HepG2 (cell line): Measurements from ENCODE around the gene TEAD4. TPM values are rescaled to one million over a fixed set of nuclear protein-coding genes. Genes with fewer than 3 reads are reported as not detected.

Source experiments
- ATAC-seq: fragments of 200-7000 bp; cut with Tn5 transposase; 3 replicates; pipeline ENCODE4 v1.9.1; 2020; ENCODE audit warnings: mild to moderate bottlenecking, moderate library complexity
- BruUV-seq: library from RNA; stranded (reverse); fragments of 400-500 nt; replicated peaks from 2 replicates; lab custom pipeline; 2021; lab: Mats Ljungman, UMichigan
- CTCF ChIA-PET: fragments of 300-600 bp; formaldehyde crosslinking; extraction: SDS; loops from one replicate; lab custom pipeline; 2021; ENCODE audit warnings: low total read pairs, inconsistent platforms, low intra/inter-chr PET ratio; lab: Yijun Ruan, JAX
- POLR2A ChIA-PET: fragments of 350-600 bp; sonication (Branson Sonifier 250); formaldehyde crosslinking; loops from one replicate; lab custom pipeline; 2020; ENCODE audit warnings: antibody characterized with exemption, inconsistent platforms; lab: Yijun Ruan, JAX
- DNase-seq: peaks from one replicate; pipeline ENCODE4 v3.0.0-alpha.2; 2015; ENCODE audit warnings: low spot score
- FAIRE-seq: peaks from 3 replicates; lab custom pipeline; 2011; peaks lifted over from hg19 to GRCh38; lab: Jason Lieb, UNC
- H2AFZ ChIP-seq: one replicate; pipeline ENCODE4 v1.6.1; 2011; ENCODE audit warnings: low read length, inconsistent platforms
- H3K27ac ChIP-seq: fragments of 300-600 bp; 3 replicates; pipeline ENCODE4 v1.8.0; 2011; ENCODE audit warnings: mixed run types, mild to moderate bottlenecking, mixed read lengths, low read length, inconsistent platforms; ENCODE audit not compliant: insufficient read depth; ENCODE audit errors: extremely low read length
- H3K27me3 ChIP-seq, 2 experiments: fragments of 200-600 bp in 1 of 2; 2 replicates in 1 of 2; 3 replicates in 1 of 2; pipeline versions ENCODE4 v1.6.0 to v1.8.0; 2011; ENCODE audit warnings: low read length in 2 of 2, mild to moderate bottlenecking in 2 of 2, moderate library complexity in 2 of 2, inconsistent platforms in 1 of 2; ENCODE audit not compliant: insufficient read depth in 2 of 2, control insufficient read depth in 1 of 2
- H3K36me3 ChIP-seq, 2 experiments: fragments of 200-600 bp in 1 of 2; replicated peaks in 1 of 2; 2 replicates in 1 of 2; 3 replicates in 1 of 2; pipeline versions ENCODE4 v1.5.1 to v1.8.0; 2011; ENCODE audit warnings: low read length in 2 of 2, inconsistent platforms in 1 of 2; ENCODE audit not compliant: insufficient read depth in 2 of 2, control insufficient read depth in 1 of 2
- H3K4me1 ChIP-seq: 2 replicates; pipeline ENCODE4 v1.5.1; 2012; ENCODE audit warnings: low read length, inconsistent platforms; ENCODE audit not compliant: insufficient read depth
- H3K4me2 ChIP-seq: 2 replicates; pipeline ENCODE4 v1.6.0; 2011; ENCODE audit warnings: low read depth, low read length, inconsistent platforms
- H3K4me3 ChIP-seq, 3 experiments: fragments of 200-600 bp in 1 of 3; sonication (generic), shearing (Covaris generic) in 1 of 3; replicated peaks in 1 of 3; 2 replicates each; pipeline ENCODE4 v1.5.1; 2011 to 2016; ENCODE audit warnings: low read length in 3 of 3, inconsistent platforms in 2 of 3, low read depth in 2 of 3, mild to moderate bottlenecking in 2 of 3, control low read depth in 1 of 3, mixed read lengths in 1 of 3; ENCODE audit not compliant: insufficient read depth in 1 of 3
- H3K79me2 ChIP-seq: one replicate; pipeline ENCODE4 v1.6.1; 2011; ENCODE audit warnings: low read length, inconsistent platforms; ENCODE audit not compliant: insufficient read depth
- H3K9ac ChIP-seq: 2 replicates; pipeline ENCODE4 v1.6.0; 2011; ENCODE audit warnings: mild to moderate bottlenecking, low read depth, low read length, inconsistent platforms; ENCODE audit not compliant: insufficient read depth
- H3K9me3 ChIP-seq: 2 replicates; pipeline ENCODE4 v1.5.1; 2012; ENCODE audit warnings: mild to moderate bottlenecking, low read length
- H4K20me1 ChIP-seq: 2 replicates; pipeline ENCODE4 v1.6.0; 2011; ENCODE audit warnings: inconsistent platforms, mild to moderate bottlenecking, low read length, moderate library complexity; ENCODE audit not compliant: insufficient read depth
- AGO2 ChIP-seq: fragments of 200-400 bp; formaldehyde crosslinking; optimal IDR thresholded peaks from 2 replicates; pipeline ENCODE3; 2017; ENCODE audit warnings: mild to moderate bottlenecking, low read depth, low read length, moderate library complexity
- ARID4A ChIP-seq: sonication (generic); formaldehyde crosslinking; IDR thresholded peaks from 2 replicates; pipeline ENCODE4 v1.5.0; 2020; ENCODE audit warnings: mild to moderate bottlenecking, missing genetic modification reagents, borderline replicate concordance
- FOXA3 ChIP-seq: IDR thresholded peaks from 2 replicates; pipeline ENCODE4 v1.6.1; 2016; ENCODE audit warnings: missing genetic modification reagents, missing compliant biosample characterization
- KMT2A ChIP-seq: sonication (generic); formaldehyde crosslinking; IDR thresholded peaks from 2 replicates; pipeline ENCODE4 v1.4.0; 2020; ENCODE audit warnings: missing genetic modification reagents
- MAFG ChIP-seq: sonication (generic); formaldehyde crosslinking; IDR thresholded peaks from 2 replicates; pipeline ENCODE4 v1.5.1; 2020; ENCODE audit warnings: mild to moderate bottlenecking, missing genetic modification reagents
- MYC ChIP-seq: sonication (generic); formaldehyde crosslinking; IDR thresholded peaks from 2 replicates; pipeline ENCODE4 v1.9.0; 2021; ENCODE audit warnings: missing genetic modification reagents, borderline replicate concordance
- ONECUT2 ChIP-seq: sonication (generic); formaldehyde crosslinking; IDR thresholded peaks from 2 replicates; pipeline ENCODE4 v1.4.0; 2020; ENCODE audit warnings: missing genetic modification reagents
- RARA ChIP-seq: IDR thresholded peaks from 2 replicates; pipeline ENCODE4 v1.6.1; 2016; ENCODE audit warnings: missing genetic modification reagents, missing compliant biosample characterization
- REPIN1 ChIP-seq: sonication (generic); formaldehyde crosslinking; IDR thresholded peaks from 2 replicates; pipeline ENCODE4 v1.8.0; 2022; ENCODE audit warnings: missing genetic modification reagents, low read depth, mild to moderate bottlenecking, borderline replicate concordance
- SIN3A ChIP-seq: IDR thresholded peaks from 2 replicates; pipeline ENCODE4 v1.6.1; 2011; ENCODE audit warnings: low read depth, mild to moderate bottlenecking, control low read depth, low read length, borderline replicate concordance
- SMARCE1 ChIP-seq: fragments of 450-650 bp; IDR thresholded peaks from 2 replicates; pipeline ENCODE4 v1.6.1; 2017; ENCODE audit warnings: borderline replicate concordance
- ZBTB14 ChIP-seq: sonication (generic); formaldehyde crosslinking; IDR thresholded peaks from 2 replicates; pipeline ENCODE4 v1.4.0; 2020; ENCODE audit warnings: missing genetic modification reagents
- ZNF230 ChIP-seq: sonication (generic); formaldehyde crosslinking; IDR thresholded peaks from 2 replicates; pipeline ENCODE4 v1.4.0; 2020; ENCODE audit warnings: mild to moderate bottlenecking, missing genetic modification reagents
- ZNF510 ChIP-seq: sonication (generic); formaldehyde crosslinking; IDR thresholded peaks from 2 replicates; pipeline ENCODE4 v1.4.0; 2020; ENCODE audit warnings: low read depth, mild to moderate bottlenecking, missing genetic modification reagents
- WGBS: methylation state at CpG from one replicate; pipeline ENCODE4 v1.1.6; 2017; ENCODE audit warnings: low lambda C conversion rate; 5-methylcytosine and 5-hydroxymethylcytosine counted together
- in situ Hi-C: cut with HindIII; loops from 2 replicates; pipeline ENCODE4 v1.10.0; 2017; ENCODE audit warnings: low pct_unique_long_range_greater_than_20kb; ENCODE audit not compliant: extremely low pct_ligation_motif_present
- intact Hi-C: fragments of 100-400 bp; cut with micrococcal nuclease; formaldehyde crosslinking; loops from one replicate; pipeline ENCODE4 v1.10.0; 2022; ENCODE audit not compliant: unreplicated experiment
- polyA plus RNA-seq, 8 experiments: library from polyadenylated mRNA; depleted of rRNA in 3 of 8; stranded (reverse) in 7 of 8; unstranded in 1 of 8; fragments of >200 nt; fragmentation: Illumina TruSeq in 4 of 8; extraction: Trizol in 4 of 8; gene quantifications; 2 replicates each; pipeline versions ENCODE4 v1.2.1 to v1.2.3, GENCODE V29; 2011 to 2016; ENCODE audit warnings: low read depth in 4 of 8, missing spikeins in 1 of 8, mixed read lengths in 1 of 8; ENCODE audit not compliant: insufficient read depth in 1 of 8
- total RNA-seq, 5 experiments: library from RNA; depleted of rRNA; stranded (reverse); fragments of >200 nt; fragmentation: Illumina TruSeq; extraction: Trizol; gene quantifications; 2 replicates each; pipeline ENCODE4 v1.2.3, GENCODE V29; 2016; ENCODE audit warnings: low read depth in 1 of 5

The TEAD4 gene
- total and polyA plus RNA-seq, 2 of the 13 experiments (the other 11 are each of a cell fraction or from before 2014, with no cell fraction given) = 45.0 to 69.4 TPM

GRCh38 chr12:3012786-3013185 lies 53.6 kb downstream of the TEAD4 start (continued):
- no peak for TF ChIP-seq ZNF510 (CRISPR knock-in tag)

GRCh38 chr12:3014641-3015040 lies 55.4 kb downstream of the TEAD4 start:
- Histone ChIP-seq H3K27ac (no peak overlapping the region), H3K4me2 (no peak overlapping the region), H4K20me1 (no peaks in the 10 kb centered on the region), H2AFZ (no peak overlapping the region), H3K36me3 (peaks cover 46 to 78% of the 10 kb centered on the region in 2 experiments), H3K27me3 (no peaks in the 10 kb centered on the region), H3K79me2 (no peaks in the 10 kb centered on the region), H3K9ac (no peak overlapping the region), H3K4me1 (no peaks in the 10 kb centered on the region), H3K9me3 (no peaks in the 10 kb centered on the region), H3K4me3 (no peak overlapping the region)
- no peak for ATAC-seq
- DNase-seq = no peak
- no TSS peak for BruUV-seq
- no peak for FAIRE-seq
- no peak for TF ChIP-seq SIN3A
- peak; percentile 17 for TF ChIP-seq AGO2
- ChIA-PET POLR2A (no interaction called here), CTCF (no interaction called here)
- intact Hi-C loops (no loop called here), in situ Hi-C loops (no loop called here)
- 89% methylated on average over 10 of the region's 16 CpGs for WGBS

DNA sequence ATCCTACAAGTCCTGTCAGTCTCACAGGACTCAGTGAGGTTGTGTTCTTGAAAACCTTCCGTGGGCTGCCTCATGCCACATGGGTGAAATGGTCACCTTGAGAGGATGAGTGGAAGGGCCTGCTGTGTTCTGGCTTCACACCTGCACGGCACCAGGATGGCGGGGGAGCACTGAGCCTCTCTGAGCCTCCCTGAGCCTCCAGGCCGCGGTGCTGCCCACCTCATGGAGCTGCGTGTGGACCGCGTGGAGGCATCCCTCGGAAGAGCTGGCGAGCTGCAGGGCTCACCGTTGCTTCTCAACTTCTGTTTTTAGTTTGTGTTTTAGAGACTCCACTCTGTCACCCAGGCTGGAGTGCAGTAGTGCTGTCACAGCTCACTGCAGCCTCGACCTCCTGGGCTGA lies 56.2 kb downstream of the TEAD4 start:
- TF ChIP-seq REPIN1 (CRISPR knock-in tag) = no peak
- no peak for TF ChIP-seq MYC (CRISPR knock-in tag)
- no peak for TF ChIP-seq FOXA3 (CRISPR knock-in tag)
- no peak for TF ChIP-seq ZBTB14 (CRISPR knock-in tag)
- TF ChIP-seq SMARCE1 = no peak
- TF ChIP-seq ONECUT2 (CRISPR knock-in tag) = no peak
- TF ChIP-seq KMT2A = no peak
- no peak for TF ChIP-seq ARID4A (CRISPR knock-in tag)
- no peak for TF ChIP-seq RARA
- no peak for TF ChIP-seq MAFG (CRISPR knock-in tag)
- TF ChIP-seq ZNF230 (CRISPR knock-in tag) = no peak
- no peak overlapping the region for H2AFZ ChIP-seq
- H3K4me3 ChIP-seq = no peak overlapping the region
- H4K20me1 ChIP-seq = no peaks in the 10 kb centered on the region
- no peaks in the 10 kb centered on the region for H3K9me3 ChIP-seq
- ATAC-seq (no peak), DNase-seq (no peak), FAIRE-seq (no peak)
- no peaks in the 10 kb centered on the region for H3K79me2 ChIP-seq
- intact Hi-C loops = no loop called here
- no peak overlapping the region for H3K27ac ChIP-seq
- H3K4me2 ChIP-seq = no peak overlapping the region
- no peaks in the 10 kb centered on the region for H3K27me3 ChIP-seq
- H3K36me3 ChIP-seq = peaks cover 47 to 78% of the 10 kb centered on the region in 2 experiments
- in situ Hi-C loops = no loop called here
- CTCF ChIA-PET = no interaction called here
- POLR2A ChIA-PET = no interaction called here
- no TSS peak for BruUV-seq
- no peak overlapping the region for H3K9ac ChIP-seq
- WGBS = 93% methylated on average over 10 of the region's 12 CpGs
- no peaks in the 10 kb centered on the region for H3K4me1 ChIP-seq
